AG04450 (cell line): ENCODE measurements around the gene NXPH1. TPM values are rescaled to one million over a fixed set of nuclear protein-coding genes. Genes with fewer than 3 reads are reported as not detected.

Source experiments
- CTCF ChIA-PET: fragments of 300-600, 350-600 bp; formaldehyde crosslinking; extraction: SDS; loops from one replicate; lab custom pipeline; 2022; ENCODE audit warnings: antibody characterized with exemption, inconsistent platforms; lab: Charles Lee
- POLR2A ChIA-PET: fragments of 350-600 bp; formaldehyde crosslinking; extraction: SDS; loops from one replicate; lab custom pipeline; 2021; ENCODE audit warnings: antibody characterized with exemption, inconsistent platforms; lab: Yijun Ruan, JAX
- DNase-seq: peaks from one replicate; pipeline ENCODE4 v3.0.0-alpha.2; 2011; ENCODE audit warnings: low read depth, low spot score
- H3K27ac ChIP-seq: one replicate; pipeline ENCODE4 v1.5.1; 2012; ENCODE audit warnings: low read depth, low read length, control low read depth
- H3K27me3 ChIP-seq: one replicate; pipeline ENCODE4 v1.6.0; 2012; ENCODE audit warnings: low read length; ENCODE audit not compliant: control insufficient read depth, insufficient read depth
- H3K4me3 ChIP-seq: 2 replicates; pipeline ENCODE4 v1.5.1; 2011; ENCODE audit warnings: mild to moderate bottlenecking, low read depth, low read length, control low read depth
- H3K9me3 ChIP-seq: 2 replicates; pipeline ENCODE4 v1.5.1; 2012; ENCODE audit warnings: low read length; ENCODE audit not compliant: control insufficient read depth, insufficient read depth
- CTCF ChIP-seq: IDR thresholded peaks from 2 replicates; pipeline ENCODE4 v1.5.1; 2011; ENCODE audit warnings: low read depth, low read length, control low read depth, inconsistent platforms
- polyA minus RNA-seq: library from RNA; depleted of rRNA, polyadenylated mRNA; stranded (reverse); fragments of >200 nt; gene quantifications from 2 replicates; pipeline ENCODE4 v1.2.3, GENCODE V29; 2011; rRNA and poly(A)+ RNA removed
- polyA plus RNA-seq: library from polyadenylated mRNA; depleted of rRNA; stranded (reverse); fragments of >200 nt; gene quantifications from 2 replicates; pipeline ENCODE4 v1.2.3, GENCODE V29; 2011; rRNA removed

Gene NXPH1
- polyA plus RNA-seq = not detected in 2 replicates
- not detected in 2 replicates for polyA minus RNA-seq

- ChIA-PET CTCF (no interaction called here), POLR2A (no interaction called here)
- no peak for TF ChIP-seq CTCF
- Histone ChIP-seq H3K27me3 (peaks cover 12% of the 10 kb centered on the region), H3K4me3 (no peak within 1 kb of the TSS), H3K27ac (no peak within 1 kb of the TSS), H3K9me3 (peaks cover 18% of the 10 kb centered on the region)
- DNase-seq = no peak
These were observed at the start of gene NXPH1 for GRCh38 chr7:8433477-8434289. TSS of gene NXPH1 (plus strand) at chr7:8433609.

GRCh38 chr7:8384901-8385300 lies 48.5 kb upstream of the NXPH1 start:
- Histone ChIP-seq H3K4me3 (no peak overlapping the region), H3K27ac (no peak overlapping the region), H3K9me3 (peaks cover 5% of the 10 kb centered on the region; the same call in 1 of the 2 replicates), H3K27me3 (no peaks in the 10 kb centered on the region)
- ChIA-PET CTCF (no interaction called here), POLR2A (no interaction called here)
- no peak for TF ChIP-seq CTCF
- no peak for DNase-seq

GRCh38 chr7:8386926-8387550 lies 46.4 kb upstream of the NXPH1 start:
- no peaks in the 10 kb centered on the region for H3K27me3 ChIP-seq
- no peak for DNase-seq
- ChIA-PET CTCF (no interaction called here), POLR2A (no interaction called here)
- H3K9me3 ChIP-seq = peaks cover 3% of the 10 kb centered on the region; the same call in 1 of the 2 replicates
- no peak overlapping the region for H3K4me3 ChIP-seq
- no peak for TF ChIP-seq CTCF
- no peak overlapping the region for H3K27ac ChIP-seq

- Histone ChIP-seq H3K27ac (no peak overlapping the region), H3K27me3 (no peaks in the 10 kb centered on the region), H3K9me3 (peaks cover 3% of the 10 kb centered on the region; the same call in 1 of the 2 replicates), H3K4me3 (no peak overlapping the region)
- ChIA-PET POLR2A (no interaction called here), CTCF (no interaction called here)
- no peak for DNase-seq
- TF ChIP-seq CTCF = no peak
These were observed 45.7 kb upstream of the NXPH1 start for GRCh38 chr7:8387551-8388256.

DNA sequence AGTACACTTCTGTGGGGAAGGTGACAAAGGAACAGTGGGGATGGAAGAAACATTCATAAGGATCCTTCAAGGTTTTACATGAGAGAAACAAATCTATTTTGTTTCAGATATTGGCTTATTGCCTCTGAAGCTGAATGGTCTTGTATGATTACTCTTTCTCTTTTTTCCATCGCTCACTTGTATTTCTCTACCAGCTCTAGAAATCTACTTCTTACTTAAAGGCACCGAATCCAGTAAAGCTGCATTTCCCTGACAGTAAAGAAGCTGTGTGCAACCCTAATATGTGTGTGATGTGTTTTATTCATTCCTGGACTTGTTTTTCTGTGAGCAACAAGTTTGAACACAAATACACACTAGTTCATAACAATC lies 45.2 kb upstream of the NXPH1 start:
- no peaks in the 10 kb centered on the region for H3K27me3 ChIP-seq
- no peak for DNase-seq
- TF ChIP-seq CTCF = no peak
- H3K27ac ChIP-seq = no peak overlapping the region
- H3K9me3 ChIP-seq = peaks cover 3% of the 10 kb centered on the region; the same call in 1 of the 2 replicates
- POLR2A ChIA-PET = no interaction called here
- CTCF ChIA-PET = no interaction called here
- no peak overlapping the region for H3K4me3 ChIP-seq
